Dermis microvascular lymphatic vessel endothelial cell (primary cell): ENCODE results near the gene MTHFD1L. TPM values are rescaled to one million over a fixed set of nuclear protein-coding genes. Genes with fewer than 3 reads are reported as not detected.

ENCODE experiments used
- DNase-seq, 2 donors: peaks; one replicate each; pipeline versions ENCODE4 v3.0.0 to v3.0.0-alpha.2; 2010; ENCODE audit warnings: low read depth in 2 of 2
- total RNA-seq: library from RNA; depleted of rRNA; stranded (reverse); fragments of >200 nt; gene quantifications from 2 replicates; pipeline ENCODE4 v1.2.1, GENCODE V29; 2014

The MTHFD1L gene
- total RNA-seq, 1 donor from 2014 or later = 30.3 TPM

- no peak for DNase-seq
These were observed 67.5 kb downstream of the MTHFD1L start for GRCh38 chr6:150932996-150933395.

- DNase-seq = no peak
These were observed 68.9 kb downstream of the MTHFD1L start for GRCh38 chr6:150934380-150934779.

GRCh38 chr6:150936021-150936555 is 70.6 kb downstream of the MTHFD1L start:
- DNase-seq = no peak

- no peak for DNase-seq
These were observed 71.8 kb downstream of the MTHFD1L start for GRCh38 chr6:150937132-150937906.

GRCh38 chr6:150939399-150939798 is 73.9 kb downstream of the MTHFD1L start:
- no peak for DNase-seq

GRCh38 chr6:150940941-150941340 is 75.4 kb downstream of the MTHFD1L start:
- DNase-seq = peak; percentile 17 to 45

GRCh38 chr6:150949526-150949925 is 84.0 kb downstream of the MTHFD1L start:
- peak in 1 of 2 donors; percentile 19 for DNase-seq

GRCh38 chr6:150953851-150954250 is 88.3 kb downstream of the MTHFD1L start:
- no peak for DNase-seq

- peak in 1 of 2 donors; percentile 46 for DNase-seq
These were observed 93.7 kb downstream of the MTHFD1L start for GRCh38 chr6:150959166-150959565.

- DNase-seq = no peak
These were observed 96.9 kb downstream of the MTHFD1L start for GRCh38 chr6:150962436-150962835.

- peak in 1 of 2 donors; percentile 8 for DNase-seq
These were observed 99.3 kb downstream of the MTHFD1L start for GRCh38 chr6:150964765-150965164.

- DNase-seq = no peak
These were observed 101.3 kb downstream of the MTHFD1L start for GRCh38 chr6:150966786-150967185.

- DNase-seq = no peak
These were observed 101.9 kb downstream of the MTHFD1L start for GRCh38 chr6:150967381-150967780.

- no peak for DNase-seq
These were observed 102.4 kb downstream of the MTHFD1L start for GRCh38 chr6:150967910-150968309.

- DNase-seq = no peak
These were observed 104.4 kb downstream of the MTHFD1L start for GRCh38 chr6:150969901-150970300.

- DNase-seq = no peak
These were observed 105.7 kb downstream of the MTHFD1L start for GRCh38 chr6:150971219-150971618.

GRCh38 chr6:150975136-150975535 is 109.6 kb downstream of the MTHFD1L start:
- no peak for DNase-seq

GRCh38 chr6:150977281-150977680 is 111.8 kb downstream of the MTHFD1L start:
- DNase-seq = peak in 1 of 2 donors; percentile 34

GRCh38 chr6:150978624-150979023 is 113.1 kb downstream of the MTHFD1L start:
- DNase-seq = no peak

GRCh38 chr6:150979826-150980350 is 114.4 kb downstream of the MTHFD1L start:
- DNase-seq = peak in 1 of 2 donors; percentile 21

GRCh38 chr6:150981095-150981494 is 115.6 kb downstream of the MTHFD1L start:
- DNase-seq = peak; percentile 99 to 100

- DNase-seq = no peak
These were observed 116.2 kb downstream of the MTHFD1L start for GRCh38 chr6:150981669-150982068.

- DNase-seq = peak in 1 of 2 donors; percentile 24
These were observed 121.9 kb downstream of the MTHFD1L start for GRCh38 chr6:150987371-150987828.
